ENCODE results near the gene MMP25.
"Not testable (repeated sequence)": the region's sequence is repeated elsewhere in the genome, so short reads cannot be mapped to it uniquely, and the experiment has no call there.

The MMP25 gene

DNA sequence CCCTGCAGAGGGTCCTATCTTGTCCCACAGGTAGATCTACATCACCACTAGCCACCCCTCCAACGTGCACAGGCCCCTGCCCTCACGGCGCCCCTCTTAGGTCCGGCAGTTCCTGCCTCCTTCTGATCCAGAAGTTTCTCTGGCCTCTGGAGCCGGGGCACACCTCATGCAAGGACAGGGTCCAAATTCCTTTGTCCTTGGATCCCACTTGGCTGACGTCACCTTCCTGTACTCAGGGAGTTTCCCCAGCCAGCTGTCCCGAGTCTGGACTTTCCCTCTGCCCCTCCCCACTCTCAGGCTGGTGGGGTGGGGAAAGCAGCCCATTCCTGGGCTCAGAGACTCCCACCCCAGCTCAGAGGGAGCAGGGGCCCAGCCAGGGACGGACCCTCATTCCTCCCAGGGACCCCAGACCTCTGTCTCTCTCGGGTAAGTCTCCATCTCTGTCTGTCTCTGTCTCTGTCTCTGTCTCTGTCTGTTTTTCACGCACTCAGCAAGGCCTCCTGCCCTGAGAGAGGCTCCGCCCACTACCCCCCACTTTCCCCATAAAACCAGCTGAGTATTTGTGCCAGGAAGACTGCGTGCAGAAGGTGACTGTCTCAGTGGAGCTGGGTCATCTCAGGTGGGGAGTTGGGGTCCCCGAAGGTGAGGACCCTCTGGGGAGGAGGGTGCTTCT lies 18.8 kb downstream of the MMP25 start, which contains the start of gene IL32:
Gene IL32 (plus strand): TSS at position 572 of the 673 bp plus-strand sequence. CDS start 172 bp downstream, outside the sequence.
- Histone ChIP-seq H3K4me3 (ENCODE audit: low read depth, low read length) (no peak within 1 kb of the TSS), H3K27ac (no peak within 1 kb of the TSS; the same call in 1 of the 2 replicates)
- DNase-seq = no peak

DNA sequence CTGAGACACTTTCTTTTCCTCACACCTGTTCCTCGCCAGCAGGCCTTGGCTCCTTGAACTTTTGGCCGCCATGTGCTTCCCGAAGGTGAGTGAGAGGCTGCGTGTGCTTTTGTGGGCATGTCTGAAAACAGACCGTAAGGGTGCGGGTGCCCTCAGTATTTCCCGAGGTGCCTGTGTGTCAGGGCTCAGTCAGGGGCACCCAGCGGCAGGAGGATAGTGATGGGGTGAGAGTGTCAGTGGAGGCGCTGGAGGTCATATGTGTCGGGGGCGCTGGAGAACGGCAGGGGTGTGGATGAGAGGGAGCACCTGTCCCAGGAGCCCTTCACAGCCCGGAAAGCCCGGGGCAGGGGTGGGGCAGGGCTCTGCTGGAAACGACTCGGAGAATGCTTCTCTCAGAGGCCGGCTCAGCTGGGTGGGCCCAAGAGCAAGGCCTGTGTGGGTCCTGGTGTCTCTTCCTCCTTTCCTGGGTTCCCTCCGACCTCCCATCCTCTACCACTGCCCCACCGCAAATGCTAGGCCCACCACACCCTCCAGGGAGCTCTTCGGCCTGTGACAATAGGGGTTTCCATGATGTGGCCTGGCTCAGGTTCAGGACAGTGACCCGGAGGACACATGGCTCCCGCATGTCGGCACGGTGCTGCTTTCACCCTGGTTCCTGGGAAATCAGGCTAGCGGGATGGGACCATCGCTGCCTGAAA lies 19.5 kb downstream of the MMP25 start:
- Histone ChIP-seq H3K9me3 (ENCODE audit: severe bottlenecking) (no peaks in the 10 kb centered on the region), H3K27me3 (ENCODE audit: insufficient read depth, low read depth, severe bottlenecking) (no peaks in the 10 kb centered on the region), H3K4me3 (ENCODE audit: low read depth, low read length) (no peak overlapping the region), H3K27ac (no peak overlapping the region; the same call in 1 of the 2 replicates), H3K36me3 (no peaks in the 10 kb centered on the region)
- TF ChIP-seq, protein P1, sequence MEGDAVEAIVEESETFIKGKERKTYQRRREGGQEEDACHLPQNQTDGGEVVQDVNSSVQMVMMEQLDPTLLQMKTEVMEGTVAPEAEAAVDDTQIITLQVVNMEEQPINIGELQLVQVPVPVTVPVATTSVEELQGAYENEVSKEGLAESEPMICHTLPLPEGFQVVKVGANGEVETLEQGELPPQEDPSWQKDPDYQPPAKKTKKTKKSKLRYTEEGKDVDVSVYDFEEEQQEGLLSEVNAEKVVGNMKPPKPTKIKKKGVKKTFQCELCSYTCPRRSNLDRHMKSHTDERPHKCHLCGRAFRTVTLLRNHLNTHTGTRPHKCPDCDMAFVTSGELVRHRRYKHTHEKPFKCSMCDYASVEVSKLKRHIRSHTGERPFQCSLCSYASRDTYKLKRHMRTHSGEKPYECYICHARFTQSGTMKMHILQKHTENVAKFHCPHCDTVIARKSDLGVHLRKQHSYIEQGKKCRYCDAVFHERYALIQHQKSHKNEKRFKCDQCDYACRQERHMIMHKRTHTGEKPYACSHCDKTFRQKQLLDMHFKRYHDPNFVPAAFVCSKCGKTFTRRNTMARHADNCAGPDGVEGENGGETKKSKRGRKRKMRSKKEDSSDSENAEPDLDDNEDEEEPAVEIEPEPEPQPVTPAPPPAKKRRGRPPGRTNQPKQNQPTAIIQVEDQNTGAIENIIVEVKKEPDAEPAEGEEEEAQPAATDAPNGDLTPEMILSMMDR (IDR thresholded peaks at IDR 0.05; ENCODE audit: low read depth, low read length) = no peak
- DNase-seq = no peak

More for the DNA sequence above, 18.8 kb downstream of the MMP25 start, which contains the start of gene IL32:
- Histone ChIP-seq H3K36me3 (no peaks in the 10 kb centered on the region), H3K27me3 (ENCODE audit: insufficient read depth, low read depth, severe bottlenecking) (no peaks in the 10 kb centered on the region), H3K9me3 (ENCODE audit: severe bottlenecking) (no peaks in the 10 kb centered on the region)
- TF ChIP-seq, protein P1 (IDR thresholded peaks at IDR 0.05; ENCODE audit: low read depth, low read length) = no peak

- Histone ChIP-seq H3K4me3 (ENCODE audit: low read depth, low read length) (no peak overlapping the region), H3K9me3 (ENCODE audit: severe bottlenecking) (no peaks in the 10 kb centered on the region), H3K27ac (no peak overlapping the region; the same call in 1 of the 2 replicates), H3K27me3 (ENCODE audit: insufficient read depth, low read depth, severe bottlenecking) (no peaks in the 10 kb centered on the region), H3K36me3 (no peaks in the 10 kb centered on the region)
- DNase-seq = no peak
- TF ChIP-seq, protein P1 (IDR thresholded peaks at IDR 0.05; ENCODE audit: low read depth, low read length) = no peak
Observed at GRCh38 chr16:3066440-3066748, 20.0 kb downstream of the MMP25 start.

DNA sequence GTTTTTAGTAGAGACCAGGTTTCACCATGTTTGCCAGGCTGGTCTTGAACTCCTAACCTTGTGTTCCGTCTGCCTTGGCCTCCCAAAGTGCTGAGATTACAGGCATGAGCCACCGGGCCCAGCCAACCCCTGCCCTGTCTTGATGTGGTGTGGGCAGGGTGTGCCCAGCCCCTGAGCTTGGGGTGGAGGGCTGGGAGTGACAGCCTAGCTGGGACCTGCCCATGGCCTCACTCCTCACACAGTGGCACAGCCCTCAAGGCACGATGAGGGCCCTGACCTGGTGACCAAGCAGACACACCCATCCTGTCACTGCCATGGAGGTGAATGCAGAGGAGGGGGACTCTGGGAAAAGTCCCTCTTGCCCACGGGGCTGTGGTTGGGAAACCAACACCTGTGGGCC lies 22.1 kb downstream of the MMP25 start:
- Histone ChIP-seq H3K36me3 (no peaks in the 10 kb centered on the region), H3K4me3 (ENCODE audit: low read depth, low read length) (no peak overlapping the region), H3K9me3 (ENCODE audit: severe bottlenecking) (no peaks in the 10 kb centered on the region), H3K27ac (no peak overlapping the region), H3K27me3 (ENCODE audit: insufficient read depth, low read depth, severe bottlenecking) (no peaks in the 10 kb centered on the region)
- TF ChIP-seq, protein P1 (IDR thresholded peaks at IDR 0.05; ENCODE audit: low read depth, low read length) = no peak
- no peak for DNase-seq

DNA sequence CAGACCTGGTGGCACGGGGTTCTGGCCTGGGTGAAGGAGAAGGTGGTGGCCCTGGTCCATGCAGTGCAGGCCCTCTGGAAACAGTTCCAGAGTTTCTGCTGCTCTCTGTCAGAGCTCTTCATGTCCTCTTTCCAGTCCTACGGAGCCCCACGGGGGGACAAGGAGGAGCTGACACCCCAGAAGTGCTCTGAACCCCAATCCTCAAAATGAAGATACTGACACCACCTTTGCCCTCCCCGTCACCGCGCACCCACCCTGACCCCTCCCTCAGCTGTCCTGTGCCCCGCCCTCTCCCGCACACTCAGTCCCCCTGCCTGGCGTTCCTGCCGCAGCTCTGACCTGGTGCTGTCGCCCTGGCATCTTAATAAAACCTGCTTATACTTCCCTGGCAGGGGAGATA lies 22.8 kb downstream of the MMP25 start:
- H3K4me3 ChIP-seq (ENCODE audit: low read depth, low read length); H3K9me3 ChIP-seq (ENCODE audit: severe bottlenecking); H3K27me3 ChIP-seq (ENCODE audit: insufficient read depth, low read depth, severe bottlenecking); H3K36me3 ChIP-seq; H3K27ac ChIP-seq; DNase-seq: not testable (repeated sequence)

- Histone ChIP-seq H3K27ac (no peak overlapping the region), H3K9me3 (ENCODE audit: severe bottlenecking) (no peaks in the 10 kb centered on the region), H3K27me3 (ENCODE audit: insufficient read depth, low read depth, severe bottlenecking) (no peaks in the 10 kb centered on the region), H3K36me3 (no peaks in the 10 kb centered on the region), H3K4me3 (ENCODE audit: low read depth, low read length) (no peak overlapping the region)
- no peak for DNase-seq
- TF ChIP-seq, protein P1 (IDR thresholded peaks at IDR 0.05; ENCODE audit: low read depth, low read length) = no peak
Observed at GRCh38 chr16:3070608-3071111, 24.3 kb downstream of the MMP25 start.
